Fibroblast of skin of left biceps (primary cell): ENCODE data around the gene PRR7.

Experiments
- DNase-seq, 2 experiments: peaks; one replicate each; pipeline ENCODE4 v3.0.0-alpha.2; 2013; ENCODE audit warnings: low read depth in 2 of 2

The PRR7 gene

GRCh38 chr5:177423671-177424070, 22.9 kb upstream of the PRR7 start:
- DNase-seq, result no peak

- no peak for DNase-seq
Measured at GRCh38 chr5:177425196-177425800, 21.3 kb upstream of the PRR7 start.

- DNase-seq, result peak; percentile 100
Measured at GRCh38 chr5:177425801-177426565, 20.6 kb upstream of the PRR7 start.

GRCh38 chr5:177426566-177427210, 19.9 kb upstream of the PRR7 start, which contains the start of gene GRK6:
Gene GRK6, plus strand, starts transcription at chr5:177426676. Its CDS starts 170 bp downstream, at chr5:177426846.
- DNase-seq, result no peak

- no peak for DNase-seq
Measured at GRCh38 chr5:177427211-177427822, 19.3 kb upstream of the PRR7 start.

- DNase-seq, result no peak
Measured at GRCh38 chr5:177427919-177428573, 18.6 kb upstream of the PRR7 start.

GRCh38 chr5:177428574-177429217, 17.9 kb upstream of the PRR7 start:
- DNase-seq, result no peak

- no peak for DNase-seq
Measured at GRCh38 chr5:177429248-177430040, 17.2 kb upstream of the PRR7 start.

- DNase-seq, result no peak
Measured at GRCh38 chr5:177430140-177430951, 16.3 kb upstream of the PRR7 start.

GRCh38 chr5:177430972-177431316, 15.7 kb upstream of the PRR7 start:
- no peak for DNase-seq

- no peak for DNase-seq
Measured at GRCh38 chr5:177431317-177432142, 15.1 kb upstream of the PRR7 start.

- no peak for DNase-seq
Measured at GRCh38 chr5:177432143-177432838, 14.3 kb upstream of the PRR7 start.

GRCh38 chr5:177432839-177433657, 13.6 kb upstream of the PRR7 start:
- no peak for DNase-seq

GRCh38 chr5:177433658-177434217, 12.9 kb upstream of the PRR7 start:
- no peak for DNase-seq

GRCh38 chr5:177434437-177434836, 12.2 kb upstream of the PRR7 start:
- DNase-seq, result no peak

- no peak for DNase-seq
Measured at GRCh38 chr5:177434942-177435738, 11.5 kb upstream of the PRR7 start.
